IMR-90 (cell line): Measurements from ENCODE around the gene PDCL3. TPM values are rescaled to one million over a fixed set of nuclear protein-coding genes. Genes with fewer than 3 reads are reported as not detected.

ENCODE experiments used
- ATAC-seq: fragments of 200-7000 bp; cut with Tn5 transposase; 2 replicates; pipeline ENCODE4 v1.9.1; 2020; ENCODE audit warnings: low read depth, mild to moderate bottlenecking, moderate library complexity
- BruUV-seq: library from RNA; stranded (reverse); fragments of 400-500 nt; replicated peaks from 2 replicates; lab custom pipeline; 2021; lab: Mats Ljungman, UMichigan
- CTCF ChIA-PET: fragments of 300-600 bp; formaldehyde crosslinking; extraction: SDS; loops from one replicate; lab custom pipeline; 2021; ENCODE audit warnings: antibody characterized with exemption; lab: Yijun Ruan, JAX
- POLR2A ChIA-PET: fragments of 300-600 bp; sonication (Branson Sonifier 250); formaldehyde crosslinking; loops from one replicate; lab custom pipeline; 2022; ENCODE audit warnings: antibody characterized with exemption; ENCODE audit not compliant: unreplicated experiment; lab: Charles Lee
- DNase-seq: peaks from one replicate; pipeline ENCODE4 v3.0.0; 2013
- H2AFZ ChIP-seq: replicated peaks from 2 replicates; pipeline ENCODE3; 2013; ENCODE audit warnings: low read length, mild to moderate bottlenecking; ENCODE audit not compliant: poor library complexity
- H2AK5ac ChIP-seq: 2 replicates; pipeline ENCODE4 v1.6.1; 2013; ENCODE audit warnings: low read depth, low read length, inconsistent platforms
- H2AK9ac ChIP-seq: replicated peaks from 2 replicates; pipeline ENCODE3; 2013; ENCODE audit warnings: mild to moderate bottlenecking, low read depth, low read length, moderate library complexity; ENCODE audit not compliant: poor library complexity
- H2BK120ac ChIP-seq: 2 replicates; pipeline ENCODE4 v1.6.1; 2013; ENCODE audit warnings: low read depth, low read length, inconsistent platforms
- H2BK15ac ChIP-seq: 3 replicates; pipeline ENCODE4 v1.6.1; 2013; ENCODE audit warnings: low read depth, low read length, inconsistent platforms
- H2BK20ac ChIP-seq: 2 replicates; pipeline ENCODE4 v1.6.1; 2013; ENCODE audit warnings: low read depth, mild to moderate bottlenecking, inconsistent platforms, low read length, moderate library complexity
- H2BK5ac ChIP-seq: 2 replicates; pipeline ENCODE4 v1.6.1; 2013; ENCODE audit warnings: mild to moderate bottlenecking, low read depth, low read length, inconsistent platforms; ENCODE audit not compliant: poor library complexity, severe bottlenecking
- H3K14ac ChIP-seq: replicated peaks from 2 replicates; pipeline ENCODE4 v1.6.1; 2013; ENCODE audit warnings: low read depth, low read length, inconsistent platforms
- H3K18ac ChIP-seq: 2 replicates; pipeline ENCODE4 v1.6.1; 2013; ENCODE audit warnings: low read depth, low read length, control low read depth
- H3K23ac ChIP-seq: 2 replicates; pipeline ENCODE4 v1.6.1; 2013; ENCODE audit warnings: low read depth, low read length, inconsistent platforms
- H3K27ac ChIP-seq: 2 replicates; pipeline ENCODE4 v1.5.1; 2013; ENCODE audit warnings: mild to moderate bottlenecking, control low read depth, low read length; ENCODE audit not compliant: insufficient read depth
- H3K27me3 ChIP-seq: 2 replicates; pipeline ENCODE4 v1.6.1; 2013; ENCODE audit warnings: low read length; ENCODE audit not compliant: control insufficient read depth, insufficient read depth
- H3K36me3 ChIP-seq: 2 replicates; pipeline ENCODE4 v1.6.1; 2013; ENCODE audit warnings: low read length, mixed read lengths; ENCODE audit not compliant: control insufficient read depth, insufficient read depth
- H3K4ac ChIP-seq: 2 replicates; pipeline ENCODE4 v1.6.1; 2013; ENCODE audit warnings: low read depth, low read length, inconsistent platforms
- H3K4me1 ChIP-seq: 2 replicates; pipeline ENCODE4 v1.6.1; 2013; ENCODE audit warnings: low read length, mixed read lengths; ENCODE audit not compliant: control insufficient read depth, insufficient read depth
- H3K4me2 ChIP-seq: 2 replicates; pipeline ENCODE4 v1.6.1; 2013; ENCODE audit warnings: low read depth, mild to moderate bottlenecking, control low read depth, low read length, moderate library complexity
- H3K4me3 ChIP-seq: 2 replicates; pipeline ENCODE4 v1.5.1; 2013; ENCODE audit warnings: low read depth, mild to moderate bottlenecking, control low read depth, low read length, moderate library complexity; ENCODE audit not compliant: insufficient read depth
- H3K56ac ChIP-seq: 2 replicates; pipeline ENCODE4 v1.6.1; 2013; ENCODE audit warnings: low read length, inconsistent platforms; ENCODE audit not compliant: insufficient read depth; ENCODE audit errors: extremely low read depth
- H3K79me1 ChIP-seq, 2 experiments: 2 replicates each; pipeline ENCODE4 v1.6.1; 2013; ENCODE audit warnings: low read length in 2 of 2, inconsistent platforms in 1 of 2, low read depth in 1 of 2
- H3K9ac ChIP-seq: 2 replicates; pipeline ENCODE4 v1.6.1; 2013; ENCODE audit warnings: low read depth, low read length, control low read depth
- H3K9me1 ChIP-seq: 2 replicates; pipeline ENCODE4 v1.6.1; 2013; ENCODE audit warnings: low read length, inconsistent platforms; ENCODE audit not compliant: insufficient read depth
- H3K9me3 ChIP-seq: 2 replicates; pipeline ENCODE4 v1.6.1; 2013; ENCODE audit warnings: low read length; ENCODE audit not compliant: control insufficient read depth, insufficient read depth
- H4K20me1 ChIP-seq: 2 replicates; pipeline ENCODE4 v1.6.1; 2013; ENCODE audit warnings: low read length, inconsistent platforms; ENCODE audit not compliant: insufficient read depth
- H4K5ac ChIP-seq: 2 replicates; pipeline ENCODE4 v1.6.1; 2013; ENCODE audit warnings: mild to moderate bottlenecking, low read depth, low read length, control low read depth
- H4K8ac ChIP-seq, 2 experiments: 2 replicates each; pipeline ENCODE4 v1.6.1; 2013; ENCODE audit warnings: low read depth in 2 of 2, low read length in 2 of 2, control low read depth in 1 of 2, inconsistent platforms in 1 of 2
- H4K91ac ChIP-seq: 2 replicates; pipeline ENCODE4 v1.6.1; 2013; ENCODE audit warnings: low read depth, low read length, inconsistent platforms; ENCODE audit not compliant: insufficient read depth
- BHLHE40 ChIP-seq: fragments of 150-350 bp; IDR thresholded peaks from 2 replicates; pipeline ENCODE4 v1.6.1; 2016; ENCODE audit warnings: mild to moderate bottlenecking, low read depth, low read length
- FOS ChIP-seq: fragments of 150-350 bp; IDR thresholded peaks from 2 replicates; pipeline ENCODE4 v1.6.1; 2016; ENCODE audit warnings: low read depth, low read length
- MXI1 ChIP-seq: IDR thresholded peaks from 2 replicates; pipeline ENCODE4 v1.6.1; 2012; ENCODE audit warnings: low read depth, mild to moderate bottlenecking, low read length, moderate library complexity, borderline replicate concordance
- POLR2A ChIP-seq: IDR thresholded peaks from 2 replicates; pipeline ENCODE4 v1.6.1; 2012; ENCODE audit warnings: mild to moderate bottlenecking, low read depth, low read length
- RAD21 ChIP-seq: IDR thresholded peaks from 2 replicates; pipeline ENCODE4 v1.6.1; 2012; ENCODE audit warnings: low read length, improper control_type of control experiment
- SMC3 ChIP-seq: fragments of 150-350 bp; IDR thresholded peaks from 2 replicates; pipeline ENCODE4 v1.6.1; 2016; ENCODE audit warnings: low read depth, mild to moderate bottlenecking, antibody characterized with exemption, low read length, moderate library complexity
- USF2 ChIP-seq: fragments of 150-350 bp; IDR thresholded peaks from 2 replicates; pipeline ENCODE4 v1.6.1; 2017; ENCODE audit warnings: mild to moderate bottlenecking, antibody characterized with exemption, low read length, low read depth
- WGBS, 2 experiments: methylation state at CpG; one replicate each; pipeline versions ENCODE4 v1.1.5 to v1.1.7; 2013; ENCODE audit warnings: missing lambda C conversion rate in 2 of 2; ENCODE audit not compliant: insufficient read length in 1 of 2; ENCODE audit errors: extremely low coverage in 2 of 2; 5-methylcytosine and 5-hydroxymethylcytosine counted together
- dilution Hi-C: fragments of 300-500 bp; cut with HindIII; formaldehyde crosslinking; loops from one replicate; pipeline ENCODE4 v1.14.3; 2018; ENCODE audit warnings: low sequenced_read_pairs; ENCODE audit not compliant: unreplicated experiment
- in situ Hi-C: fragments of 300-500 bp; cut with MboI; formaldehyde crosslinking; loops from 3 replicates; pipeline ENCODE4 v1.14.3; 2019; ENCODE audit warnings: low sequenced_read_pairs, inconsistent platforms, mixed read lengths
- intact Hi-C: fragments of 100-400 bp; cut with micrococcal nuclease; formaldehyde crosslinking; loops from 2 replicates; pipeline ENCODE4 v1.10.0; 2022
- polyA plus RNA-seq, 3 experiments: library from polyadenylated mRNA; depleted of rRNA; stranded (reverse); fragments of >200 nt; gene quantifications; 2 replicates each; pipeline ENCODE4 v1.2.3, GENCODE V29; 2012; ENCODE audit warnings: low replicate concordance in 1 of 3
- total RNA-seq: library from RNA; depleted of rRNA; stranded (reverse); fragments of >200 nt; gene quantifications from 2 replicates; pipeline ENCODE4 v1.2.3, GENCODE V29; 2012

PDCL3 gene
- total and polyA plus RNA-seq, 2 of the 4 experiments (the other 2 are of a cell fraction) = 9.5 to 26.4 TPM

GRCh38 chr2:100535855-100536254, 26.9 kb upstream of the PDCL3 start:
- no peak overlapping the region for H3K18ac ChIP-seq
- H3K9me1 ChIP-seq = no peaks in the 10 kb centered on the region
- TF ChIP-seq SMC3 = no peak
- TF ChIP-seq MXI1 = no peak
- TF ChIP-seq POLR2A = no peak
- TF ChIP-seq USF2 = no peak
- TF ChIP-seq FOS = no peak
- no peak for TF ChIP-seq RAD21
- no peak for TF ChIP-seq BHLHE40
- H3K79me1 ChIP-seq = no peaks in the 10 kb centered on the region
- no peak overlapping the region for H2BK20ac ChIP-seq
- no peaks in the 10 kb centered on the region for H4K20me1 ChIP-seq
- H2BK5ac ChIP-seq = no peak overlapping the region
- dilution Hi-C loops (no loop called here), in situ Hi-C loops (no loop called here), intact Hi-C loops (no loop called here)
- H3K4ac ChIP-seq = no peak overlapping the region
- no peak overlapping the region for H3K4me2 ChIP-seq
- H3K27ac ChIP-seq = no peak overlapping the region
- DNase-seq (no peak), ATAC-seq (no peak)
- POLR2A ChIA-PET = interaction anchor here (0.6 kb wide), 2 partner anchors 27 to 250 kb away, joined by 3 to 4 read pairs; partner anchors contain the start of gene PDCL3
- CTCF ChIA-PET = no interaction called here
- no TSS peak for BruUV-seq
- no peak overlapping the region for H4K5ac ChIP-seq
- H3K23ac ChIP-seq = no peak overlapping the region
- H3K4me3 ChIP-seq = no peak overlapping the region
- no peak overlapping the region for H2AFZ ChIP-seq
- WGBS, 2 experiments = no CpG with 5 or more reads among the region's 2 CpGs
- no peaks in the 10 kb centered on the region for H3K9me3 ChIP-seq
- no peak overlapping the region for H4K91ac ChIP-seq
- no peak overlapping the region for H2AK9ac ChIP-seq
- no peak overlapping the region for H3K9ac ChIP-seq
- no peaks in the 10 kb centered on the region; the same call in 1 of the 2 replicates for H3K27me3 ChIP-seq
- H2BK15ac ChIP-seq = no peak overlapping the region
- H3K56ac ChIP-seq = no peak overlapping the region
- H3K4me1 ChIP-seq = no peaks in the 10 kb centered on the region
- no peak overlapping the region for H3K14ac ChIP-seq
- H2BK120ac ChIP-seq = no peak overlapping the region
- no peak overlapping the region for H2AK5ac ChIP-seq
- no peak overlapping the region for H4K8ac ChIP-seq
- no peaks in the 10 kb centered on the region for H3K36me3 ChIP-seq
